Stimulated activated CD8-positive, alpha-beta memory T cell treated with anti-CD3 and anti-CD28 coated beads, Interleukin-15, amount 100 ng/mL, for 4 hours (primary cell): ENCODE data around the gene DECR2.
A peak's percentile ranks its signal among the peaks of the same experiment; 100 is the strongest.
"Not testable (repeated sequence)": the region's sequence is repeated elsewhere in the genome, so short reads cannot be mapped to it uniquely, and the experiment has no call there.

ENCODE experiments used
- DNase-seq, 2 donors: peaks; one replicate each; pipeline ENCODE4 v3.0.0-alpha.2; 2020; ENCODE audit warnings: low read depth in 2 of 2

The DECR2 gene

DNA sequence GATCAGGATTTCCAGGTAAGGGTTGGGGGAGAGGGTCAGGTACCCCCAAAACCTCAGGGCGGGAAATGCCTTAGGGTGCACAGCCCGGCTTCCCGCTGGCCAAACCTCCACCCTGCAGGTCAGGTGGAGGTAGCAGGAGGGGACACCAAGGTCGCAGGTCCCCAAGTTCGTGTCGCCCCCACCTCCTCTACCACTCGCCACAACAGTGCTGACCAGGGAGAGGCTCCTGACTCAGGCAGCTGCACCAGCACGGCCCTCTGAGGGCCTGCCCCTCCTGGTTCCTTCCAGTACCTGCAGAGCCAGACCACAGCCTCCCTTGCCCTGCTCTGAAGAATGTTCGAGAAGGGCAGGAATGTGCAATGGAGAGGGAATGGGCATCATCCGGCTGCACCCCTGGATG, 35.2 kb upstream of the DECR2 start:
- DNase-seq = no peak

DNA sequence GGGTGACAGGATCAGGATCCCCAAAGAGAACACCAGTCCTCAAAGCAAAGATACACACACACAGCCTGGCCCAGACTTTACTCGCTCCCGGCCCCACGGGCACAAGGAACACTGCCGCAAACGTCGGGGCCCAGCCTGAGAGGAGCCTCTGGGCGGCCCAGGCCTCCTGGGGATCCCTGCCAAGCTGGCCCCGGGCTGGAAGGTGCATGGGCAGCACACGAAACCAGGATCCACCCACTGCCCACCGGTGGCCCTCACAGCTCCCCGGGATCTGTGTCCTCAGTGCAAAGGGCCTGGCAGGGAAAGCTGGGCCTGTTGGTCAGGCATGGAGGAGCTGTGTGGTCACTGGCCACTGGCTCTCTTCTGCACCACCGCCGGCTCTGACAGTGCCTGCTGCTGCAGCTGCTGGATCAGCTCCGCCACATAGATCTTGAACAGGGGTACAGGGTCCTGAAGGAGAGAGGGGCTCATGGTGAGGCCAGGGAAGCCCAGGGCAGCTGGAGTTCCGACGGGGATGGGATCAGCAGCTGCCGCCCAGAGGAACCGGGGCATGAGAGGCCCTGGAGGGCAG, 34.3 kb upstream of the DECR2 start:
- no peak for DNase-seq

DNA sequence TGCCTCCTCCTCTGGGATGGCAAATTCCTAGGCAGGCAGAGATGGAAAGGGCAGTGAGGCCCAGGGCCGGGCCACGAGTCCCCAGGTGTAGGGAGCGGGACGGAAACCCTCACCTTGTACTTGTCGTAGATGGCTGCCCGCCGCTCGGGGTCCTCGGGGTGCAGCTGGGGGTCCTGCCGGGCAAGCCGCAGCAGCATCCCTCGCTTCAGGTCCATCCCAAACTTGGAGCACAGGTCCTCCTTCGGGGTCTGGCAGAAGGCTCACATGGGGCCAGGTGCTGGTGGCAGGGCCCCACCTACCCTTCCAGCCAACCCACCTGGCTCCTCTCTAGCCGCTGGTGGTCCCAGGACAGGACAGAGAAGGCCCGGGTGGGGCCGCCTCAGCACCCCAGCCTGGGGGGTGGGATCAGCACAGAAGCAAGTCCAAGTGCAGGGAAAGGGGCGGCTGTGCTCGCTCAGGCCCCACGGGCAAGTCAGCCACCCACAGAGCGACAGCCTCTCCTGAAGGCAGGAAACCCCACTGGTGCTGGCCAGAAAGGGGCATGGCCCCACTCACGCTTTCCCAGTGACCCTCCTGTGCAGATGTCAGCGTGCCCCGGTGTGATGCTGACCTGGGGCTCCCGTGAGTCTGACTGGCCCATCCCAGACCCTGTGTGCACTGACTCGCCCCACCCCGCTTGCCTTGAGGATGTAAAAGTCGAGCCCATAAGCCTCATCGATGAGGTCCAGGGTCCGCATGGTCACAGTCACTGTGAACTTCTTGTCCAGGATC, 33.1 kb upstream of the DECR2 start:
- no peak for DNase-seq

DNA sequence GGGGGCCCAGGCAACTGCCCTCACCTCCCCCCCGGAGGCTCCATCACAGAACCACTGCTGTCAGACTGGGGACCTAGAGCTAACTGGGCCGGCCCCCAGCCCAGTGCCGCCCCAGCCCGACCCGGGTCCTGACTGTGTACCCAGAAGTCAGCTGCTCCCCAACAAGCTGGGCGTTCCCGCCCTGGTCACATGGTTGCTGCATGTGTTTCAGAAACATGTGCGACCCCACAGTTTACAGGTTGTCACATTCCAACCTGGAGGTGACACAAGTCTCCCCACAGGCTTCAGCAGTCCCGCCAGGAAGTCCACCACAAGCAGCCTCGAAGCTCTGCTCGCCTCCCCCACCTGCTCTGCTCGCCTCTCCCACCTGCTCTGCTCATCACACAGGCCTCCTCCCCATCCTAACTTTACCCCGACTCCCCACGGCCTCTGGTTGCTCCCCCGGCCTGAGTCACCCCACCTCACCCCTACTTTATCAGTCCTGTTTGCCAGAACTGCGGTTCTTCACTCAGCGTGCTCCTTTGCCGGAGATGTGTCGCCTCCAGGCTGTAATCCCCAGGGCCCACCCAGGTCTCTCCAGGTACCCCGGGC, 32.3 kb upstream of the DECR2 start:
- no peak for DNase-seq

DNA sequence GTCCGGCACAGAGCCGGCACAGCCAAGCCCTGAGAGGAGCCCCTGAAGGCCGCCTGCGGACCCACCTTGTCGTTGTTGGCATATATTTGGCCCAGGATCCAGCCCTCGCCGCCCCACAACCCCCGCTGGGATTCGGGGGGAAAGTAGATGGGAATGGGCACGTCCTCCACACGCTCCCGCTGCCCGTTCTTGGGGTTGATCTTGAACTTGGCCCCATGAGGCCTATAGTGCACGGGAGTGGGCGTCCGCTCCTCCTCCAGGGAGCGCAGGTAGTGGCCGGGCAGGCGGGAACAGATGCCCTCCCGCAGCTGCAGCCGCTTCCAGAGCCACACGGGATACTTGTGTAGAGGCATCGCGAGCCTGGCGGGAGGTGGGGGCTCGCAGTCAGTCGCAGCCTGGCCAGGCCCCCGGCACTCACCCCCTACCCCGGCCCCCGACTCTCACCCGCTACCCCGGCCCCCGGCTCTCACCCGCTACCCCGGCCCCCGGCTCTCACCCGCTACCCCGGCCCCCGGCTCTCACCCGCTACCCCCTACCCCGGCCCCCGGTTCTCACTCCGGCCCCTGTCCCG, 31.7 kb upstream of the DECR2 start:
- no peak for DNase-seq

DNA sequence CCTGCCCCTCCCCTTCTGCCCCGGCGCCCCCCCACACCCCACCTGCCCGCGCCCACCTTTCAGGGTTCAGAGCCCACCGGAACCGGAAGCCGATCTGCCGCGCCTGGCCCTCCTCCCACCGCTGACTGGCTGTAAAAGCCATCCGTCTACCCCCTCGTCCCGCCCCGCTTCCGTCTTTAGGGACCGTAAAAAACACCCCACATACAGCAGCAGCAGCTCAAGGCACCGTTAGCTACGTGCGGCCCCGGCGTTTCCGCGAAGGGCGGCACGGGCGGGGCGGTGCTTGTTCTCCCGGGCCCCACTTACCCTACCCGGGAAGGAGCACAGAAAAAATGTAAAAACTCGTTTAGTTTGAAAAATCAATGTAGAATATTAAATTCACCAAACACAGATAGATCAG, 31.2 kb upstream of the DECR2 start, which contains the start of gene MRPL28:
MRPL28 (minus strand) TSS at position 96 of the 400 bp plus-strand sequence. CDS start 320 bp downstream, outside the sequence.
- DNase-seq = peak; percentile 76 to 88

DNA sequence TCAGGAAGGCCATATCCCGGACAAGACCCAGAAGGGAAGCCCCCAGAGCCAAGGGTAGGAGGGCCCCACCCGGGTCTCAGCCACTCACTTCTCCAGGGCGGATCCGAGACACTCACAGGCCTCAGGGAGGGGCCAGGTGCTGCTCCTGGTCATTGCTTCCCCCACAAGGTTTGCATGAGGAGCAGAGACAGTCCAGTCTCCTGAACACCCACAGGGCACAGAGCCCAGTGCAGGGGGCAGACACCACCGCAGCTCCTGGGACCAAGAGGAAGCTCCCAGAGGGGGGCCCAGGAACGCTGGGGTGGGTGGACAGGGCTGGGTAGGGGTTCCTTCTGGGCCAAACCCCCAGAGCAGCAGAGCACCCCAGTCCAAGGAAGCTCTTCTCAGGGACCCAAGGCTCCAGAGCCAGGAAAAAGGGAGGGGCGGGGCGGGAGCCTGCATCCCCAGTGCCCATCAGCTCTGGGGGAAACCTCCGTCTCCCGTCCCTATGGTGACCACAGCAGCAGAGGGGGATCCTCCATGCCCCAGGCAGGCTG, 30.6 kb upstream of the DECR2 start:
- no peak for DNase-seq

DNA sequence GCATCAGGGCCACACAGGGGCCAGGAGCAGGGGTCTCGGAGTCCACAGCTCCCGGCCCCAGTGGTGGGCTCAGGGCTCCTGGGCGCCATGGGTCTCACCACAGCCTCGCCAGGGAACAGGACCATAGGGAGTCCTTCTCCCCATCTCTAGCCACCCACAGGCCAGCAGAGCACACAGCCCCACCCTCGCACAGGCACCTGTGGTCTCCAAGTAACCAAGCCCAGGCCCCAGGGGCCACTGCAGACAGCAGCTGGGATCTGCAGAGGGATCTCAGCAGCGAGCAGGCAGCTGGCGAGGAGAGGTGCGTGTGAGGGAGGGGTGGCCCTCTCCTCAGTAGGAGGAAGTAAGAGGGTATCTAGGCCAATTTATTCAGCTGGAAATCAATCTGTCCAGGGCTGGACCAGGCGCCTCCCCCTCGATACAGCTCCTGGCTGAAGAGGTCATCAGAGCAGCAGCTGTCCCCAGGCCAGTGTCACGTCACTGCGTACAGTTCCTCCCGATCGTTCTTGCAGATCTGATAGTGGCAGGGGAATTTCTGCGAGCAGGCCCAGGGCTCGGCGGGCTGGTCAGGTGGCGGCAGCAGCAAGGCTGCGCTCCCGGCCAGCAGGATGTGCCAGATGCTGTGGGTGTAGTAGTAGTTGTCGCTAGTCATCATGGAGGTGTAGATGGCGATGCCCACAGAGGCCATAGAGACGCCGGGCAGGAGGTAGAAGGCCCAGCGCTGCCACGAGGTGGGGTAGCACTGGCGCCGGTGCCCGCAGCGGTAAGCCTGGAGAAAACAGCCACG, 30.0 kb upstream of the DECR2 start:
- DNase-seq = no peak

DNA sequence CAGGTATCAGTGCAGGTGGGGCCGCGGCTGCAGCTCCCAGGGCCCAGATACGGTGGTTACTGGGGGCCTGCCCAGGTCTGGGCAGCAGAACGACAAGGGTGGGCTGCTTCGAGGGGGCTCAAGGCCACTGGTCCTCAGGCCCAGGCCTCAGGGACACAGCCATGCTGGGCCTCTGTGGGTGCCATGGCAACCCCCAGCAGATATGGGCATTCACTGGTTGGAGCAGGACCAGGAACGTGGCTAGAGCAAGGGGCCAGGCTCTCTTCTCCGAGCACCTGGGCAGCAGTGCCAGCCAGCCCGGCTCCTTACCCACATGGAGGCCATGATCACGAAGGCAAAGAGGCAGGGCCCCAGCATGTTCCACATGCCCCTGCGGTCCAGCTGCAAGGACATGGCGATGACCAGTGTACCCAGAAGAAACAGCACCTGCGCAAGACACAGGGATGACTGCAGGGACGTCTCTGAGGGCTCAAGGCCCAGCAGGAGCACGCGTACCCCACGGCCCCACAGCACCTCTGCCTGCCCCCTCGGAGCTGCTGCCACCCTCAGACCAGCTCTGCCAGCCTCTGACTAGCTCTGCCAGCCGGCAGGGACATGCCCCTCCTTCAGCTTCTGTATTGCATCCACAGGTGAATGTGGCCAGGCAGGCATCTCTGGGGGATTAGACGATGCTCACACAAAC, 29.2 kb upstream of the DECR2 start:
- no peak for DNase-seq

DNA sequence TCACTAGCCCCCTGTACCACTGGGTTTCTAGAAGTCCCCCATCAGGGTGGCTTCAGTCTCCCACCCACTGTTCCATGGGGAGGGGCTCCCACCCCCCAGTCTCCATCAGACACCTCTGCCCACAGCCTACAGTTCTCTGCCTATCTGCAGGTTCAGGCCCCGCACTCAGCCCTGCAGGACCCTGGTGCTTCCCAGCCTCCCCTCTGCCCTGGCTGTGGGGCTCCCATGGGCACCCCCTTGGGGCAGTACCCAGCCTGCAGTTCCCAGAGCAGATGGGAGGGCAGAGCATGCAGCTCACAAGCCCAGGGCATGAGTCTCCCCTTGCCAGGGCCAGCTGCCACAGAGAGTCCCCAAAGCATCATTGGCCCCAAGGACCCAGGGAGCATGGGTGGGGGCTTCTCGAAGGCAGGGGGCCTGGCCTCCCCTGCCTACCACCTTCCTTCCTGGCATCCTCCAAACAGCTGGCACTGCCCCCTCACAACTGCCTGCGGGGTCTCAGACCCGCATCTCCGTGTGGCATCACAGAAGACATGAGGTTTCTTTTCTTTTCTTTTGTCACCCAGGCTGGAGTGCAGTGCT, 28.6 kb upstream of the DECR2 start:
- no peak for DNase-seq

DNA sequence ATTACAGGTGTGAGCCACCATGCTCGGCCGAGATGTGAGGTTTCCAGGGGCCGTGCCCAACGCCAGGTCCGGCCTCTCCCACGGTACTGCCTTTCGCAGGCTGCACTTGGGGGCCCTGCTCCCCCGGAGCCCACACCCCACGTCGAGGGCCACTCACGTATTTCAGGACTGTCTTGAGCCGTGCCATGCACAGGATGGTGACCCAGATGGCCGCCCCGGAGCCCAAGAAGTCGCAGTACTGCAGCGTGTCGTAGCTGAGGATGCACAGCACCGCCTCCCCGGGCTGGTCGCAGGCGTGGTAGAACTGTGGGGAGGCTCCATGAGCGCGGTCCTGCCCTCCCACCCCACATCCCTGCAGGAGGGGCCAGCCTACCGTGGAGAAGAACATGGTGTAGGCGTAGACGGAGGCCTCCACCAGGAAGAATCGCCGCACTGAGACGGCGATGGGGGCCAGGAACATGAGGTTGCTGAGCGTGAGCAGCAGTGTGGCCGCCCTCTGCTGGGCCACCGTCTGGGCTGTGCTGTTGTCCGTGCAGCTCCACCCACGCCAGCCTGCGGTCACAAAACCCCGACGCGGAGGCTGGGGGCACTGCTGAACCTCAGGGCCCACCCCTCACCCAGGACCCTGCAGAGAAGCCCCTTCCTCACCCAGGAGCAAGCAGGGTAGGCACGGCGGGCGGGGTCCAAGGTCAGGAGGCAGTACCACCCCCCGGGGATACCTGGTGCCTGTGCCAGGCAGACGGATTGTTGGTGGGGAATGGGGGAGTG, 27.7 kb upstream of the DECR2 start:
- DNase-seq = no peak

DNA sequence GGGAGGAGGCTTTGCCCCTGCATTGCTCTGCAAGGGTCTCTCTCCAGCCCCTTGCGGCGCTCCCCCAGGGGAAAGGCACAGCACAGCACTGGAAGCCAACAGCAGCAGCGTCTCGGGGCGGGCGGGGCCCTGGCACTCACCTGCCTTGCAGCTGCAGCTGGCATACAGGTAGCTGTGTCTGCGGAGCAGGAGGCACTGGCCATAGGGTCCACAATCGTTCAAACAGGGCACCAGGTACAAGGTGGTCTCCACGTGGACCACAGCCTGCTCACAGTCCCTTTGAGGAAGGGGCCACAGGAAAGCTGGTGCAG, 27.1 kb upstream of the DECR2 start:
- DNase-seq = no peak

DNA sequence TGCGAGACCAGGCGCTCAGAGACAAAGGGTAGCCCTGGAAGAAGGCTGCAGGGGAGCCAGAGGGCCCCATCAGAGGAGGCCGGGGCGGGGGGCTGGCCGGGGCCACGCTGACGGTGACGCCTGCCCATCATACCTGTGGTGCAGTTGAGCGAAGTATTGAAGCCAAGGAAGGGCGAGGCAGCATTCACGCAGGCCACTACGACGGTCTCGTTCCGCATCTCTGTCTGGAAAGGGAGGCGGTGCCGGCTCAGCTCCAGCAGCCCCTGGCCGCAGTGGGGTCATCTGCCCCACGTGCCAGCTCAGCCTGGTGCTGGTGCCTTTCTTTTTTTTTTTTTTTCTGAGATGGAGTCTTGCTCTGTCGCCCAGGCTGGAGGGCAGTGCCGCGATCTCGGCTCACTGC, 26.5 kb upstream of the DECR2 start:
- no peak for DNase-seq

DNA sequence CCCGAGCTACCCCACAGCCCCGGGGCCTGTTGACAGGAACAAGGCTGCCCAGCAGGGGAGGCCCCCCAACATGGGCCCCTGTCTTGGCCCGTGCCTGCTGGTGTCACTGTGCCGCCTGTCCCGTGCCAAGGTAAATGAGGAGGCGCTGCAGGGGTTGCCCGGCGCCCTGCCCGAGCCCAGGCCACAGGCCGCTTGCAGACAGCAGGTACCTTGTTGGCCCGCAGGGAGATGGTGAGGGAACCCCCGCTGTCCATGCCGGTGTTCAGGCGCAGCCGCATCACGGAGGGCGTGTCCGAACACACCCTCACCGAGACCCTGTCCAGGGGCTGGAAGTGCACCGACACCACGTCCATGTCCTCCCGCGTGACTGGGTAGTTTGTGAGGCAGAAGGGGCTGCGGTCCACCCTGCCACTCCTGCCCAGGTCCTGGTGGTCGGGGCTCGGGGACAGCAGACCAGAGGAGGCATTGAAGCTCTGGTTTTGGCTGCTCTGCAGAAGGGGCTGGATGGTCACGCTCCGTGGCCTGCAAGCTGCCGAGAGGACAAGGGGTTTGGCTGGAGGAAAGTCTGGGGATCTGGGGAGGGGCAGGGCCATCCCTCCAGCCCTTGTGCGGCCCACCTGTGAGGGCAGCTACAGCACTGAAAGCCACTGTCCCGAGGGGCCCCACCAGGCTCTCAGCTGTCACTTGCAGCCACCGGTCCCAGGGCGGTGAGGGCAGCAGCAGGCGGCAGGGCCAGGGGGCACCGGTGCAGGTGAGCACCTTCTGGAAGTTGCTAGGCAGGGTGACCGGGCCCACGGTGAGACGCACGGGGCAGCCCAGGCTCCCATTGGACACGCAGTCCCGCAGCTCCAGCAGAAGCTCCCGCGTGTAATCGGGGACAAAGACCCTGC, 25.5 kb upstream of the DECR2 start:
- DNase-seq = no peak

DNA sequence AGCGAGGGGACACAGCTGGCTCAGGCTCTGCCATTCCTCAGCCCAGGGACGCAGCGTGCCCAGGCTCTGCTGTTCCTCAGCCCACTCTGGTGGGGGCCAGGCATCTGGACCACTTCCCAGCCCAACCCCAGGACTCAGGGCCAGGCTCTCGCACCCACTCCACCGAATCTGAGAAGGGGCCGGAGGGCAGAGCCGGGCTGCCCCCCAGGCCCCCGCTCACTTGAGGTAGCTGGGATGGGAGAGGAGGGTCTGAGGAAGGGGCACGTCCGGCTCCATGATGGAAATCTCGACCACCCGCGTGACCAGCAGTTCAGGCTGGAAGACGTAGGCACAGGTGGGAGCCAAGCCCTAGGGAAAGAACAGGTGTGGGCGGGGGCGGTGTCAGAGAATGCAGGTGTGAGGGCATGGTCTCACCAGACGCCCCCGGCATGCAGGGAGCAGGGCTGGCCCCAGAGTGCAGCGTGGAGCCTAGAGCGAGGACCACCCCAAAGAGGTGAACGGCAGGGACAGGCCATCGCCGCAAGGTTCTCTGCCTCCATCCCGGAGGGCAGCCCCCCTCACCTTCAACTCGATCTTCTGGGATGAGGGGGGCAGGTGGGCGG, 24.8 kb upstream of the DECR2 start:
- no peak for DNase-seq

DNA sequence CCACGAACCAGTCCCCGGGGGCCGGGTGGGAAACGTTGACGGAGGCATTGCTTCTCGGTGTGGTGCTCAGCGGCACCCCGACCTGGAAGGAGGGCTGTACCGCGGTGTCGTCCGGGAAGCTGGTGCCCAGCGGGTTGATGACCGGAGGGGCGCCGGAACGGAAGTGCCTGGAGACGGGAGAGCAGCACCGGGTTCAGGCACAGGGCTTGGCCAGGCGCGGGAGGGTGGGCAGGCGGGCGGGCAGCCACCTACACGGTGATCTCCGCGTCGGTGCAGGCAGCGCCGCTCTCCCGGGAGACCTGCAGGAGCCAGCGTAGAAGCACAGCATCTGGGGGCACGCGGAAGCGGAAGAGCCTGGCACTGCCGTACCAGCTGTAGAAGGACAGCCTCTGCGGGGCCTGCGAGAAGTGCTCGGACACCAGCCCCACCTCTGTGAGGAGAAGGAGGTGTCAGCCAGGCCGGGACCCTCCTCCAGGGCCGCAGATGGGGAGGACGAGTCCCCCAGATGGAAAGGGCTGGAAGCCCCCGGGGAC, 24.2 kb upstream of the DECR2 start:
- no peak for DNase-seq

DNA sequence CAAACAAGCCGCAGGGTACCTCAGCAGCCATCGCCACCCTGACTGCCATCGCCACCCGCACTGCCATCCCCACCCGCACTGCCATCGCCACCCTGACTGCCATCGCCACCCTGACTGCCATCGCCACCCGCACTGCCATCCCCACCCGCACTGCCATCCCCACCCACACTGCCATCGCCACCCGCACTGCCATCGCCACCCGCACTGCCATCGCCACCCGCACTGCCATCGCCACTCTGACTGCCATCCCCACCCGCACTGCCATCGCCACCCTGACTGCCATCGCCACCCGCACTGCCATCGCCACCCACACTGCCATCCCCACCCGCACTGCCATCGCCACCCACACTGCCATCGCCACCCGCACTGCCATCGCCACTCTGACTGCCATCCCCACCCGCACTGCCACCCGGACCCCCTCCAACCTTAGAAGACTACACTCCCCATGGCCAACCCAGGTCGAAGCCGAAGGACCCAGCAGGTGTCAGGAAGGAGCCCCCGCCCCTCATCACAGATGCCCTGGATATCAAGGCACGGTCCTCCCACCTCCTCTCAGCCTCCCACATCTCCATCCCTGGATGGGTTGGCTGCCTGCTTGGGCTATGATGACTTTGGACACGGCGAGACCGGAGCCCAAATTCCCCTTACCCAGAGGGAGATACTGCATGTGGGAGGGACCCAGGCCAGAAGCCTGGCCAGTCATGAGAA, 23.4 kb upstream of the DECR2 start:
- DNase-seq = not testable (repeated sequence)

DNA sequence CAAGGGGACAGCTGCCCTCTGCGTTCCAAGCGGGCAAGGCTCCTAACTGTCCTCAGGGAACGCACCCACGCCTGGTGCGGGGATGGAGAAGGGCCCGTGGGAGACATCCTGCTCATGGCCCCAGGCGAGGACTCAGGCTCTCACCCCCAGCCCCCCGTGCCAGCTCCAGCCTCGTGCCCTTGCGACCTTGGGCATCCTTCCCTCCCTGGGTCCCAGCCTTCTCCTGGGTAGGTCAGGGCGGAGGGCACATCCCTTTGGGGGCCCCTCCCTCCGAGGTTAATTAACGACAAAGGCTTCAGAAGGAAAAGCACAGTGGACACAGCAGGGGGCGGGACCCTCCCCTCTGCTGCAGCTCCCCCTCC, 22.9 kb upstream of the DECR2 start:
- DNase-seq = no peak
